GM12878 (cell line): ENCODE data around the gene CBLB. TPM values are rescaled to one million over a fixed set of nuclear protein-coding genes. Genes with fewer than 3 reads are reported as not detected.
A peak's percentile ranks its signal among the peaks of the same experiment; 100 is the strongest.

Experiments used
- BCL11A ChIP-seq: IDR thresholded peaks from 2 replicates; pipeline ENCODE4 v1.6.1; 2011; ENCODE audit warnings: low read depth, low read length
- BHLHE40 ChIP-seq, 2 experiments: fragments of 450-650 bp in 1 of 2; IDR thresholded peaks; 2 replicates each; pipeline ENCODE4 v1.6.1; 2011 to 2017; ENCODE audit warnings: low read depth in 2 of 2, borderline replicate concordance in 1 of 2, improper control_type of control experiment in 1 of 2, low read length in 1 of 2, mild to moderate bottlenecking in 1 of 2
- CBX5 ChIP-seq: sonication (generic); IDR thresholded peaks from 2 replicates; pipeline ENCODE4 v1.6.1; 2016; ENCODE audit warnings: low read depth, moderate library complexity, mild to moderate bottlenecking, inconsistent platforms
- CREB1 ChIP-seq: IDR thresholded peaks from 2 replicates; pipeline ENCODE4 v1.6.1; 2012; ENCODE audit warnings: low read depth, mild to moderate bottlenecking, inconsistent platforms
- CUX1 ChIP-seq: IDR thresholded peaks from 2 replicates; pipeline ENCODE4 v1.6.1; 2012; ENCODE audit warnings: improper control_type of control experiment, low read depth, low read length; ENCODE audit not compliant: insufficient replicate concordance
- DPF2 ChIP-seq: fragments of 450-650 bp; IDR thresholded peaks from 2 replicates; pipeline ENCODE4 v1.6.1; 2017; ENCODE audit warnings: mild to moderate bottlenecking
- ETV6 ChIP-seq, 2 experiments: fragments of 450-650 bp in 1 of 2; IDR thresholded peaks in 1 of 2; conservative IDR thresholded peaks in 1 of 2; 2 replicates each; pipeline ENCODE4 v1.6.1; 2014; ENCODE audit warnings: antibody characterized with exemption in 1 of 2, borderline replicate concordance in 1 of 2, low read depth in 1 of 2, mild to moderate bottlenecking in 1 of 2, moderate library complexity in 1 of 2
- GATAD2B ChIP-seq: fragments of 450-650 bp; conservative IDR thresholded peaks from 2 replicates; pipeline ENCODE4 v1.6.1; 2017; ENCODE audit warnings: low read depth, mild to moderate bottlenecking, moderate library complexity
- IKZF1 ChIP-seq: fragments of 450-650 bp; conservative IDR thresholded peaks from 2 replicates; pipeline ENCODE4 v1.6.1; 2017; ENCODE audit warnings: antibody characterized with exemption, mild to moderate bottlenecking
- IRF4 ChIP-seq: IDR thresholded peaks from 2 replicates; pipeline ENCODE4 v1.6.1; 2011; ENCODE audit warnings: low read depth, low read length
- JUNB ChIP-seq: IDR thresholded peaks from 2 replicates; pipeline ENCODE4 v1.6.1; 2016; ENCODE audit warnings: antibody characterized with exemption, mild to moderate bottlenecking
- MAX ChIP-seq: IDR thresholded peaks from 2 replicates; pipeline ENCODE4 v1.6.1; 2012; ENCODE audit warnings: low read depth, low read length, improper control_type of control experiment
- MLLT1 ChIP-seq: fragments of 450-650 bp; IDR thresholded peaks from 2 replicates; pipeline ENCODE4 v1.6.1; 2016; ENCODE audit warnings: mild to moderate bottlenecking
- MXI1 ChIP-seq: fragments of 150-350 bp; IDR thresholded peaks from 2 replicates; pipeline ENCODE4 v1.6.1; 2011; ENCODE audit warnings: low read depth, mild to moderate bottlenecking, inconsistent platforms, low read length, improper control_type of control experiment
- NRF1 ChIP-seq: conservative IDR thresholded peaks from 2 replicates; pipeline ENCODE4 v1.6.1; 2011; ENCODE audit warnings: mild to moderate bottlenecking, low read depth, low read length, improper control_type of control experiment
- RAD21 ChIP-seq: IDR thresholded peaks from 2 replicates; pipeline ENCODE4 v1.6.1; 2011; ENCODE audit warnings: mild to moderate bottlenecking, low read depth, low read length, moderate library complexity; ENCODE audit not compliant: insufficient read depth
- RB1 ChIP-seq: fragments of 450-650 bp; formaldehyde crosslinking; IDR thresholded peaks from 2 replicates; pipeline ENCODE4 v1.6.1; 2017; ENCODE audit warnings: mild to moderate bottlenecking, borderline replicate concordance
- RELA ChIP-seq: fragments of 450-650 bp; IDR thresholded peaks from 2 replicates; pipeline ENCODE4 v1.8.0; 2014; ENCODE audit warnings: borderline replicate concordance; ENCODE audit not compliant: partially characterized antibody
- SIX5 ChIP-seq: IDR thresholded peaks from 2 replicates; pipeline ENCODE4 v1.6.1; 2011; ENCODE audit warnings: mild to moderate bottlenecking, low read depth, low read length, moderate library complexity; ENCODE audit not compliant: severe bottlenecking
- SMAD1 ChIP-seq: fragments of 450-650 bp; IDR thresholded peaks from 2 replicates; pipeline ENCODE4 v1.6.1; 2018; ENCODE audit warnings: mild to moderate bottlenecking, low read depth; ENCODE audit not compliant: partially characterized antibody
- STAT3 ChIP-seq: IDR thresholded peaks from 2 replicates; pipeline ENCODE4 v1.6.1; 2011; ENCODE audit warnings: low read depth, low read length, improper control_type of control experiment
- YBX1 ChIP-seq: fragments of 450-650 bp; IDR thresholded peaks from 2 replicates; pipeline ENCODE4 v1.6.1; 2016; ENCODE audit warnings: antibody characterized with exemption
- YY1 ChIP-seq: IDR thresholded peaks from 2 replicates; pipeline ENCODE4 v1.6.1; 2011; ENCODE audit warnings: low read depth, mild to moderate bottlenecking, low read length
- ZBED1 ChIP-seq: IDR thresholded peaks from 2 replicates; pipeline ENCODE4 v1.6.1; 2016; ENCODE audit warnings: borderline replicate concordance
- ZNF24 ChIP-seq: fragments of 450-650 bp; IDR thresholded peaks from 2 replicates; pipeline ENCODE4 v1.6.1; 2017; ENCODE audit warnings: antibody characterized with exemption, mild to moderate bottlenecking
- ZSCAN29 ChIP-seq: fragments of 450-650 bp; IDR thresholded peaks from 2 replicates; pipeline ENCODE4 v1.6.1; 2017; ENCODE audit warnings: mild to moderate bottlenecking, moderate library complexity
- polyA plus RNA-seq, 11 experiments: library from polyadenylated mRNA; depleted of rRNA in 4 of 11; unstranded in 6 of 11; stranded (reverse) in 5 of 11; fragments of >200 nt; fragmentation: Nextera tagmentation in 4 of 11; fragmentation: Illumina TruSeq in 1 of 11; extraction: Ambion mirVana in 4 of 11; extraction: Trizol in 1 of 11; gene quantifications; 1 replicate in 1 of 11; 2 replicates in 10 of 11; pipeline versions ENCODE4 v1.2.1 to v1.2.3, GENCODE V29; 2011 to 2016; ENCODE audit warnings: inconsistent platforms in 2 of 11, missing spikeins in 2 of 11, low read depth in 1 of 11
- total RNA-seq, 4 experiments: library from RNA; depleted of rRNA in 3 of 4; stranded (reverse); fragments of >200 nt in 3 of 4; fragmentation: Illumina TruSeq in 1 of 4; extraction: Trizol in 1 of 4; gene quantifications; 2 replicates each; pipeline versions ENCODE4 v1.2.1 to v1.2.3, GENCODE V29; 2013 to 2021

The CBLB gene
- total and polyA plus RNA-seq, 10 of the 15 experiments (the other 5 are each of a cell fraction or from before 2014, with no cell fraction given), result 17.2 to 107 (median 41.9) TPM

- TF ChIP-seq MLLT1 (no peak), RB1 (no peak), MAX (no peak), ETV6 (conservative IDR thresholded peaks at IDR 0.05 in 1 of 2, IDR thresholded peaks at IDR 0.05 in 1 of 2; ENCODE audit: borderline replicate concordance in 1 of 2, low read depth in 1 of 2) (peak in 1 of 2 experiments; percentile 67; a peak in 2 of 4 replicates), CREB1 (peak; percentile 56), ZBED1 (peak; percentile 91; the same call in 1 of the 2 replicates), IRF4 (peak; percentile 91), BCL11A (peak; percentile 75; the same call in 1 of the 2 replicates), SIX5 (no peak), SMAD1 (no peak), YBX1 (no peak), RELA (peak; percentile 55), CUX1 (peak; percentile 98), CBX5 (peak; percentile 93), MXI1 (peak; percentile 75; the same call in 1 of the 2 replicates), YY1 (no peak), GATAD2B (0 out of 2 replicates have a peak, but pooled peaks have one; percentile 13), BHLHE40 (IDR thresholded peaks at IDR 0.05; ENCODE audit: borderline replicate concordance in 1 of 2, low read depth in 2 of 2, low read length in 1 of 2) (peak; percentile 50 to 75; a peak in 3 of 4 replicates), STAT3 (peak; percentile 91; the same call in 1 of the 2 replicates), ZNF24 (peak; percentile 80; the same call in 1 of the 2 replicates), IKZF1 (peak; percentile 65), JUNB (peak; percentile 94), DPF2 (peak; percentile 89), RAD21 (peak; percentile 32), NRF1 (no peak), ZSCAN29 (no peak)
Observed at GRCh38 chr3:105837143-105837740, 31.6 kb downstream of the CBLB start (continued).
